Vagina (tissue), 2 donors: ENCODE data around the gene MYO1E.

Experiments used
- POLR2AphosphoS5 ChIP-seq, 2 donors: sonication (generic); formaldehyde crosslinking; IDR thresholded peaks; one replicate each; pipeline ENCODE4 v1.9.0; 2017; ENCODE audit warnings: antibody characterized with exemption in 2 of 2, mild to moderate bottlenecking in 2 of 2, low read depth in 1 of 2; ENCODE audit not compliant: insufficient read depth in 1 of 2
- TF ChIP-seq, protein P1 (sequence below), 3 experiments: fragments of 450-650 bp in 2 of 3; fragments of 200-600 bp in 1 of 3; sonication (generic) in 1 of 3; IDR thresholded peaks; one replicate each; pipeline ENCODE4 v1.5.1; 2017 to 2019; ENCODE audit warnings: antibody characterized with exemption in 3 of 3, mild to moderate bottlenecking in 2 of 3, moderate library complexity in 2 of 3

DNA sequence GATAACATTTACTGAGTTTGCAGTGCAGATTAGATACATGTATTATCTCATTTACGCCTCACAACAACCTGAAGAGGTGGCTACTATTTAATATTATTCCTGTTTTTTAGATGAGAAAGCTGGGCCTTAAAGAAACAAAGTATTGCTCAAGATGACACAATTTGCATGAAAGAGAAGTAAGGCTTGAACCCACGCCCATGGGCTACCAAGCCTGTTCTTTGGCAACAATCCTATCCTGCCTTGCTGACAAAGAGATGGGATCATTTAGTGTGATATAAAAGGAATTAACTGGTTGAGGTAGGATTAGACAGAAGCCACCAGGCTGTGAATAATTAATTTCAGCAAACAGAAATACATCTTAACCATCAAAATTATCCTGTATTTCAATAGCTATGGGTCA is 175.2 kb downstream of the MYO1E start:
- TF ChIP-seq, protein P1, sequence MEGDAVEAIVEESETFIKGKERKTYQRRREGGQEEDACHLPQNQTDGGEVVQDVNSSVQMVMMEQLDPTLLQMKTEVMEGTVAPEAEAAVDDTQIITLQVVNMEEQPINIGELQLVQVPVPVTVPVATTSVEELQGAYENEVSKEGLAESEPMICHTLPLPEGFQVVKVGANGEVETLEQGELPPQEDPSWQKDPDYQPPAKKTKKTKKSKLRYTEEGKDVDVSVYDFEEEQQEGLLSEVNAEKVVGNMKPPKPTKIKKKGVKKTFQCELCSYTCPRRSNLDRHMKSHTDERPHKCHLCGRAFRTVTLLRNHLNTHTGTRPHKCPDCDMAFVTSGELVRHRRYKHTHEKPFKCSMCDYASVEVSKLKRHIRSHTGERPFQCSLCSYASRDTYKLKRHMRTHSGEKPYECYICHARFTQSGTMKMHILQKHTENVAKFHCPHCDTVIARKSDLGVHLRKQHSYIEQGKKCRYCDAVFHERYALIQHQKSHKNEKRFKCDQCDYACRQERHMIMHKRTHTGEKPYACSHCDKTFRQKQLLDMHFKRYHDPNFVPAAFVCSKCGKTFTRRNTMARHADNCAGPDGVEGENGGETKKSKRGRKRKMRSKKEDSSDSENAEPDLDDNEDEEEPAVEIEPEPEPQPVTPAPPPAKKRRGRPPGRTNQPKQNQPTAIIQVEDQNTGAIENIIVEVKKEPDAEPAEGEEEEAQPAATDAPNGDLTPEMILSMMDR (IDR thresholded peaks at IDR 0.05), result no peak
- TF ChIP-seq POLR2AphosphoS5 (IDR thresholded peaks at IDR 0.05; ENCODE audit: insufficient read depth in 1 of 2, low read depth in 1 of 2), result no peak
